ENCODE measurements around the gene ELMO1. TPM values are rescaled to one million over a fixed set of nuclear protein-coding genes. Genes with fewer than 3 reads are reported as not detected.

The ELMO1 gene
- total and polyA plus RNA-seq, 10 of the 15 experiments (the other 5 are each of a cell fraction or from before 2014, with no cell fraction given) = 22.6 to 85.9 (median 56.6) TPM

- ChIA-PET SMC1A (ENCODE audit: uncharacterized antibody, unreplicated experiment) (no interaction called here), CTCF (no interaction called here), RAD21 (ENCODE audit: unreplicated experiment) (no interaction called here), POLR2A (no interaction called here)
- DNase-seq (ENCODE audit: low read depth, low spot score) = no peak
- FAIRE-seq = no peak
- in situ Hi-C loops (cut with MboI) = no loop called here
- Histone ChIP-seq H3K36me3 (ENCODE audit: control insufficient read depth in 2 of 2, insufficient read depth in 2 of 2, low read length in 1 of 2) (no peaks in the 10 kb centered on the region), H4K20me1 (ENCODE audit: control insufficient read depth, insufficient read depth) (no peaks in the 10 kb centered on the region), H3K4me3 (no peak overlapping the region), H3K4me1 (ENCODE audit: control insufficient read depth, insufficient read depth, low read length) (peaks cover 16% of the 10 kb centered on the region), H3K9me3 (replicated peaks; ENCODE audit: control insufficient read depth, insufficient read depth, low read length) (peaks cover 2% of the 10 kb centered on the region; the same call in 1 of the 3 replicates), H3K4me2 (ENCODE audit: control insufficient read depth, insufficient read depth) (no peak overlapping the region), H3K9ac (ENCODE audit: control insufficient read depth, insufficient read depth, low read length) (no peak overlapping the region), H3K27ac (ENCODE audit: control insufficient read depth, insufficient read depth) (no peak overlapping the region), H2AFZ (ENCODE audit: control insufficient read depth, low read depth, low read length) (no peak overlapping the region), H3K79me2 (ENCODE audit: control insufficient read depth, insufficient read depth, low read length) (no peaks in the 10 kb centered on the region), H3K27me3 (replicated peaks in 1 of 2; ENCODE audit: control insufficient read depth in 2 of 2, insufficient read depth in 2 of 2, low read length in 1 of 2) (no peaks in the 10 kb centered on the region)
- ATAC-seq = no peak
- TF ChIP-seq NFIC (IDR thresholded peaks at IDR 0.05; ENCODE audit: low read depth, low read length) = no peak
- TF ChIP-seq ELK1 (IDR thresholded peaks at IDR 0.05; ENCODE audit: low read depth, low read length) = no peak
- TF ChIP-seq SKIL (IDR thresholded peaks at IDR 0.05; ENCODE audit: low read depth, poor library complexity, severe bottlenecking) = no peak
- TF ChIP-seq IKZF2 (IDR thresholded peaks at IDR 0.05) = no peak
- no peak for TF ChIP-seq MEF2A (IDR thresholded peaks at IDR 0.05; ENCODE audit: insufficient read depth, low read depth, low read length)
- WGBS (ENCODE audit: insufficient coverage, insufficient replicate concordance, low lambda C conversion rate, missing lambda C conversion rate) = 84% methylated on average over 4 of the region's 4 CpGs
- BruUV-seq (replicated peaks) = no TSS peak
- intact Hi-C loops (cut with micrococcal nuclease; ENCODE audit: unreplicated experiment) = no loop called here
These were observed 37.1 kb downstream of the ELMO1 start for GRCh38 chr7:37411444-37412034.

Measured in GM12878 (cell line).